PC-3 (cell line): ENCODE measurements around the gene CCDC184. TPM values are rescaled to one million over a fixed set of nuclear protein-coding genes. Genes with fewer than 3 reads are reported as not detected.
"Not testable (repeated sequence)": the region's sequence is repeated elsewhere in the genome, so short reads cannot be mapped to it uniquely, and the experiment has no call there.

Experiments used
- ATAC-seq: fragments of 200-7000 bp; cut with Tn5 transposase; 2 replicates; pipeline ENCODE4 v1.9.1; 2020; ENCODE audit warnings: mild to moderate bottlenecking, moderate library complexity
- BruUV-seq: library from RNA; stranded (reverse); fragments of 400-500 nt; replicated peaks from 2 replicates; lab custom pipeline; 2021; lab: Mats Ljungman, UMichigan
- CTCF ChIA-PET: fragments of 300-600 bp; sonication (Branson Sonifier 250); formaldehyde crosslinking; loops from one replicate; lab custom pipeline; 2022; ENCODE audit warnings: antibody characterized with exemption; lab: Charles Lee
- POLR2A ChIA-PET: fragments of 300-600 bp; sonication (Branson Sonifier 250); formaldehyde crosslinking; loops from one replicate; lab custom pipeline; 2022; ENCODE audit warnings: antibody characterized with exemption; ENCODE audit not compliant: unreplicated experiment; lab: Charles Lee
- DNase-seq: peaks from one replicate; pipeline ENCODE4 v3.0.0-alpha.2; 2015
- H2AFZ ChIP-seq: fragments of 300-600 bp; sonication (generic); 2 replicates; pipeline ENCODE4 v1.6.0; 2016; ENCODE audit warnings: antibody characterized with exemption, low read length
- H3F3A ChIP-seq: fragments of 300-600 bp; sonication (generic); one replicate; pipeline ENCODE4 v1.6.0; 2017; ENCODE audit warnings: antibody characterized with exemption, low read length, control low read depth, mild to moderate bottlenecking; ENCODE audit not compliant: unreplicated experiment
- H3K27ac ChIP-seq: fragments of 300-600 bp; sonication (generic); 2 replicates; pipeline ENCODE4 v1.5.1; 2016; ENCODE audit warnings: mild to moderate bottlenecking, low read length
- H3K27me3 ChIP-seq: fragments of 300-600 bp; sonication (generic); 2 replicates; pipeline ENCODE4 v1.6.1; 2016; ENCODE audit warnings: low read length, mixed read lengths
- H3K36me3 ChIP-seq: fragments of 300-600 bp; sonication (generic); 2 replicates; pipeline ENCODE4 v1.6.1; 2016; ENCODE audit warnings: low read depth, mixed run types, low read length, mixed read lengths
- H3K4me1 ChIP-seq: fragments of 300-600 bp; sonication (generic); 2 replicates; pipeline ENCODE4 v1.5.1; 2016; ENCODE audit warnings: low read length; ENCODE audit not compliant: insufficient read depth
- H3K4me2 ChIP-seq: fragments of 300-600 bp; sonication (generic); 2 replicates; pipeline ENCODE4 v1.6.0; 2016; ENCODE audit warnings: low read length
- H3K4me3 ChIP-seq: fragments of 300-600 bp; sonication (generic); 2 replicates; pipeline ENCODE4 v1.5.1; 2016; ENCODE audit warnings: mild to moderate bottlenecking, low read length, mixed read lengths
- H3K79me2 ChIP-seq: fragments of 300-600 bp; sonication (generic); 2 replicates; pipeline ENCODE4 v1.6.1; 2017; ENCODE audit warnings: low read length, mixed read lengths
- H3K9ac ChIP-seq: fragments of 300-600 bp; sonication (generic); 2 replicates; pipeline ENCODE4 v1.6.0; 2016; ENCODE audit warnings: mild to moderate bottlenecking, low read length
- H3K9me2 ChIP-seq: fragments of 300-600 bp; sonication (generic); replicated peaks from 2 replicates; pipeline ENCODE4 v1.6.1; 2016; ENCODE audit warnings: mixed run types, low read length, mixed read lengths
- H3K9me3 ChIP-seq: fragments of 300-600 bp; sonication (generic); 2 replicates; pipeline ENCODE4 v1.6.1; 2016; ENCODE audit warnings: low read length, mixed read lengths
- H4K20me1 ChIP-seq: fragments of 300-600 bp; sonication (generic); 2 replicates; pipeline ENCODE4 v1.6.1; 2016; ENCODE audit warnings: low read length, mixed read lengths
- EZH2 ChIP-seq: fragments of 300-600 bp; sonication (generic); IDR thresholded peaks from one replicate; pipeline ENCODE4 v1.6.1; 2017; ENCODE audit warnings: antibody characterized with exemption, mild to moderate bottlenecking, low read length; ENCODE audit not compliant: unreplicated experiment
- EZH2phosphoT487 ChIP-seq: fragments of 300-600 bp; sonication (generic); IDR thresholded peaks from 2 replicates; pipeline ENCODE4 v1.6.1; 2018; ENCODE audit warnings: mild to moderate bottlenecking, antibody characterized with exemption, low read length, borderline replicate concordance
- intact Hi-C: fragments of 100-400 bp; cut with micrococcal nuclease; formaldehyde crosslinking; loops from 2 replicates; pipeline ENCODE4 v1.9.0; 2023
- total RNA-seq: library from RNA; depleted of rRNA; stranded (reverse); fragments of >200 nt; gene quantifications from 2 replicates; pipeline ENCODE4 v1.2.3, GENCODE V29; 2014; rRNA removed
- TF ChIP-seq, protein P1 (sequence below): fragments of 300-600 bp; sonication (generic); conservative IDR thresholded peaks from 2 replicates; pipeline ENCODE4 v1.5.1; 2017; ENCODE audit warnings: antibody characterized with exemption, low read depth, mild to moderate bottlenecking, low read length

The CCDC184 gene
- total RNA-seq, 1 experiment from 2014 or later, result not detected

GRCh38 chr12:48221645-48222044 lies 38.2 kb downstream of the CCDC184 start:
- Histone ChIP-seq H3K9me3 (no peaks in the 10 kb centered on the region), H2AFZ (no peak overlapping the region), H3K4me1 (no peaks in the 10 kb centered on the region), H4K20me1 (no peaks in the 10 kb centered on the region), H3K27me3 (peaks cover 39% of the 10 kb centered on the region), H3K4me2 (no peak overlapping the region), H3K9ac (no peak overlapping the region), H3K4me3 (no peak overlapping the region), H3K27ac (no peak overlapping the region), H3K9me2 (no peaks in the 10 kb centered on the region), H3K79me2 (no peaks in the 10 kb centered on the region), H3F3A (no peaks in the 10 kb centered on the region), H3K36me3 (no peaks in the 10 kb centered on the region)
- POLR2A ChIA-PET, result no interaction called here
- DNase-seq (no peak), ATAC-seq (no peak)
- no peak for TF ChIP-seq EZH2
- TF ChIP-seq EZH2phosphoT487, result no peak
- TF ChIP-seq, protein P1, sequence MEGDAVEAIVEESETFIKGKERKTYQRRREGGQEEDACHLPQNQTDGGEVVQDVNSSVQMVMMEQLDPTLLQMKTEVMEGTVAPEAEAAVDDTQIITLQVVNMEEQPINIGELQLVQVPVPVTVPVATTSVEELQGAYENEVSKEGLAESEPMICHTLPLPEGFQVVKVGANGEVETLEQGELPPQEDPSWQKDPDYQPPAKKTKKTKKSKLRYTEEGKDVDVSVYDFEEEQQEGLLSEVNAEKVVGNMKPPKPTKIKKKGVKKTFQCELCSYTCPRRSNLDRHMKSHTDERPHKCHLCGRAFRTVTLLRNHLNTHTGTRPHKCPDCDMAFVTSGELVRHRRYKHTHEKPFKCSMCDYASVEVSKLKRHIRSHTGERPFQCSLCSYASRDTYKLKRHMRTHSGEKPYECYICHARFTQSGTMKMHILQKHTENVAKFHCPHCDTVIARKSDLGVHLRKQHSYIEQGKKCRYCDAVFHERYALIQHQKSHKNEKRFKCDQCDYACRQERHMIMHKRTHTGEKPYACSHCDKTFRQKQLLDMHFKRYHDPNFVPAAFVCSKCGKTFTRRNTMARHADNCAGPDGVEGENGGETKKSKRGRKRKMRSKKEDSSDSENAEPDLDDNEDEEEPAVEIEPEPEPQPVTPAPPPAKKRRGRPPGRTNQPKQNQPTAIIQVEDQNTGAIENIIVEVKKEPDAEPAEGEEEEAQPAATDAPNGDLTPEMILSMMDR, result no peak
- CTCF ChIA-PET, result interaction anchor here (0.5 to 0.7 kb wide), 2 partner anchors 41 to 322 kb away, joined by 5 to 7 read pairs; no protein-coding TSS in a partner anchor
- BruUV-seq, result no TSS peak
- intact Hi-C loops, result no loop called here

DNA sequence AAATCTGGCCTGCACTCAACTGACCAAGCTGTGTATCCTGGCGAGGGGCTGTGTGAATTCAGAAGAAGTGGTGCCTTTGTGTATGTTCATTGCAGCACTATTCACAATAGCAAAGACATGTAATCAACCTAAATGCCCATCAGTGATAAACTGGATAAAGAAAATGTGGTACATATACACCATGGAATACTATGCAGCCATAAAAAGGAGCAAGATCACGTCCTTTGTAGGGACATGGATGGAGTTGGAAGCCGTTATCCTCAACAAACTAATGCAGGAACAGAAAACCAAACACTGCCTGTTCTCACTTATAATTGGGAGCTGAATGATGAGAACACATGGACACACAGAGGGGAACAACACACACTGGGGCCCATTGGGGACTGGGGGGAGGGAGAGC lies 41.1 kb downstream of the CCDC184 start:
- DNase-seq, H3K4me3 ChIP-seq, CTCF ChIA-PET, POLR2A ChIA-PET, H3K4me1 ChIP-seq, intact Hi-C loops, H3K9me2 ChIP-seq, BruUV-seq, ATAC-seq, H4K20me1 ChIP-seq, H3F3A ChIP-seq, H3K9ac ChIP-seq, H3K9me3 ChIP-seq, H3K79me2 ChIP-seq, H2AFZ ChIP-seq, H3K4me2 ChIP-seq, H3K27ac ChIP-seq, H3K36me3 ChIP-seq: not testable (repeated sequence)
- peaks cover 22% of the 10 kb centered on the region for H3K27me3 ChIP-seq

- H3K79me2 ChIP-seq, POLR2A ChIA-PET: not testable (repeated sequence)
Observed at GRCh38 chr12:48231169-48231958, 47.9 kb downstream of the CCDC184 start.

More at GRCh38 chr12:48231169-48231958, 47.9 kb downstream of the CCDC184 start:
- H3F3A ChIP-seq, intact Hi-C loops, H3K9ac ChIP-seq, H2AFZ ChIP-seq, H3K36me3 ChIP-seq, DNase-seq, H3K9me2 ChIP-seq, ATAC-seq, BruUV-seq, H3K4me1 ChIP-seq, H3K4me2 ChIP-seq, H3K27ac ChIP-seq, H3K9me3 ChIP-seq, H3K4me3 ChIP-seq, H4K20me1 ChIP-seq: not testable (repeated sequence)
- CTCF ChIA-PET, result interaction anchor here (0.6 kb wide), 1 partner anchor 312 kb away, joined by 8 read pairs; no protein-coding TSS in a partner anchor
- peaks cover 29% of the 10 kb centered on the region for H3K27me3 ChIP-seq

Other genes starting within 250 kb of the CCDC184 start
- gene TMEM106C, start 220.0 kb upstream of the CCDC184 start, total RNA-seq, result 114 and 166 TPM in 2 replicates
- 6.7 TPM in 2 replicates for gene COL2A1, start 179.2 kb upstream of the CCDC184 start, total RNA-seq
- 16.9 and 20.9 TPM in 2 replicates for gene SENP1, start 77.6 kb upstream of the CCDC184 start, total RNA-seq
- 62.2 and 80.8 TPM in 2 replicates for gene PFKM, start 64.3 kb upstream of the CCDC184 start, total RNA-seq
- gene ASB8, start 26.1 kb upstream of the CCDC184 start, total RNA-seq, result 18.0 and 34.4 TPM in 2 replicates
- not detected in 2 replicates for gene OR10AD1, start 19.6 kb downstream of the CCDC184 start, total RNA-seq
- 10.9 and 12.6 TPM in 2 replicates for gene ZNF641, start 167.3 kb downstream of the CCDC184 start, total RNA-seq